Measurements from ENCODE around the gene PUS1. TPM values are rescaled to one million over a fixed set of nuclear protein-coding genes. Genes with fewer than 3 reads are reported as not detected.

PUS1 gene
- total RNA-seq, 1 experiment from 2014 or later, result 117 TPM

GRCh38 chr12:131911851-131912477 is 17.1 kb upstream of the PUS1 start:
- Mint-ChIP-seq H3K36me3 (ENCODE audit: insufficient read depth in 1 of 3, low read depth in 3 of 3) (peaks cover 12 to 50% (median 48%) of the 10 kb centered on the region in 3 experiments; a peak in 6 of 7 replicates), H3K4me3 (peak overlapping the region in 1 of 2 experiments; percentile 34; a peak in 1 of 5 replicates), H3K27ac (peak overlapping the region in 2 of 3 experiments; percentile 70 to 82; a peak in 4 of 7 replicates), H3K4me1 (0 out of 4 replicates have a peak, but pooled peaks cover 0 to 2% of the 10 kb centered on the region in 2 experiments), H3K27me3 (ENCODE audit: low read depth) (no peaks in the 10 kb centered on the region), H3K9me3 (no peaks in the 10 kb centered on the region)
- Histone ChIP-seq H3K56ac (ENCODE audit: insufficient read length, low read depth, low read length) (no peak overlapping the region), H3K27me3 (ENCODE audit: insufficient read depth, low read length) (no peaks in the 10 kb centered on the region), H2BK15ac (ENCODE audit: low read depth, low read length) (no peak overlapping the region), H3K9me3 (ENCODE audit: control insufficient read depth, low read depth, low read length) (no peaks in the 10 kb centered on the region), H3K79me1 (ENCODE audit: insufficient read depth, low read depth, low read length, poor library complexity, severe bottlenecking) (no peaks in the 10 kb centered on the region), H2BK120ac (ENCODE audit: low read depth, low read length, poor library complexity, severe bottlenecking) (no peak overlapping the region), H3K27ac (ENCODE audit: insufficient read length, low read depth, low read length) (no peak overlapping the region), H3K4me2 (ENCODE audit: insufficient read depth, insufficient read length, low read length) (no peak overlapping the region), H2AK5ac (ENCODE audit: insufficient read length, low read length) (no peak overlapping the region), H4K20me1 (ENCODE audit: control insufficient read depth, insufficient read depth, insufficient read length) (peaks cover 3% of the 10 kb centered on the region), H2AFZ (ENCODE audit: low read length) (no peak overlapping the region), H3K23ac (ENCODE audit: insufficient read length, low read depth, low read length) (no peak overlapping the region), H3K23me2 (ENCODE audit: insufficient read length, low read depth, low read length, poor library complexity, severe bottlenecking) (no peaks in the 10 kb centered on the region), H3K18ac (ENCODE audit: insufficient read length, low read depth, low read length) (no peak overlapping the region), H2BK12ac (ENCODE audit: insufficient read length, low read depth, low read length) (no peak overlapping the region), H3K9ac (ENCODE audit: extremely low read depth, insufficient read length, low read length) (no peak overlapping the region), H3K79me2 (ENCODE audit: insufficient read depth, low read length) (no peaks in the 10 kb centered on the region), H3T11ph (ENCODE audit: low read length) (no peak overlapping the region), H4K5ac (ENCODE audit: insufficient read length, low read depth, low read length) (no peak overlapping the region), H4K8ac (replicated peaks; ENCODE audit: insufficient read length, low read depth, low read length) (no peak overlapping the region), H3K14ac (ENCODE audit: insufficient read depth, low read length) (no peak overlapping the region), H2BK5ac (ENCODE audit: insufficient read length, low read length) (no peak overlapping the region), H3K4ac (ENCODE audit: low read depth, low read length) (no peak overlapping the region), H4K91ac (ENCODE audit: insufficient read length, low read depth, low read length) (no peak overlapping the region), H2BK20ac (ENCODE audit: low read depth, low read length, poor library complexity, severe bottlenecking) (no peak overlapping the region), H3K4me1 (ENCODE audit: insufficient read depth, low read length) (no peaks in the 10 kb centered on the region)
- TF ChIP-seq, protein P1, sequence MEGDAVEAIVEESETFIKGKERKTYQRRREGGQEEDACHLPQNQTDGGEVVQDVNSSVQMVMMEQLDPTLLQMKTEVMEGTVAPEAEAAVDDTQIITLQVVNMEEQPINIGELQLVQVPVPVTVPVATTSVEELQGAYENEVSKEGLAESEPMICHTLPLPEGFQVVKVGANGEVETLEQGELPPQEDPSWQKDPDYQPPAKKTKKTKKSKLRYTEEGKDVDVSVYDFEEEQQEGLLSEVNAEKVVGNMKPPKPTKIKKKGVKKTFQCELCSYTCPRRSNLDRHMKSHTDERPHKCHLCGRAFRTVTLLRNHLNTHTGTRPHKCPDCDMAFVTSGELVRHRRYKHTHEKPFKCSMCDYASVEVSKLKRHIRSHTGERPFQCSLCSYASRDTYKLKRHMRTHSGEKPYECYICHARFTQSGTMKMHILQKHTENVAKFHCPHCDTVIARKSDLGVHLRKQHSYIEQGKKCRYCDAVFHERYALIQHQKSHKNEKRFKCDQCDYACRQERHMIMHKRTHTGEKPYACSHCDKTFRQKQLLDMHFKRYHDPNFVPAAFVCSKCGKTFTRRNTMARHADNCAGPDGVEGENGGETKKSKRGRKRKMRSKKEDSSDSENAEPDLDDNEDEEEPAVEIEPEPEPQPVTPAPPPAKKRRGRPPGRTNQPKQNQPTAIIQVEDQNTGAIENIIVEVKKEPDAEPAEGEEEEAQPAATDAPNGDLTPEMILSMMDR (conservative IDR thresholded peaks at IDR 0.05), result no peak
- DNase-seq, result no peak
- WGBS (ENCODE audit: extremely low coverage, insufficient read length, low lambda C conversion rate), result no CpG with 5 or more reads among the region's 22 CpGs

Data from H9 (cell line).